ENCODE results near the gene TSPAN18. TPM values are rescaled to one million over a fixed set of nuclear protein-coding genes. Genes with fewer than 3 reads are reported as not detected.

TSPAN18 gene
- total and polyA plus RNA-seq, 2 experiments from 2014 or later = 6.0 to 10.6 TPM

GRCh38 chr11:44944853-44945235 is 218.1 kb downstream of the TSPAN18 start (continued):
- TF ChIP-seq ZNF462 (CRISPR knock-in tag; IDR thresholded peaks at IDR 0.05) (no peak), NANOG (IDR thresholded peaks at IDR 0.05; ENCODE audit: borderline replicate concordance) (no peak), POLR2AphosphoS5 (IDR thresholded peaks at IDR 0.05; ENCODE audit: low read depth) (no peak), ZNF114 (CRISPR knock-in tag; IDR thresholded peaks at IDR 0.05) (no peak), JUNB (IDR thresholded peaks at IDR 0.05; ENCODE audit: unreplicated experiment) (no peak), EZH2phosphoT487 (IDR thresholded peaks at IDR 0.05; ENCODE audit: unreplicated experiment) (no peak), EZH2 (IDR thresholded peaks at IDR 0.05; ENCODE audit: low read depth, unreplicated experiment) (no peak), STAT1 (IDR thresholded peaks at IDR 0.05; ENCODE audit: unreplicated experiment) (no peak)

GRCh38 chr11:44945666-44946065 is 218.9 kb downstream of the TSPAN18 start:
- no peaks in the 10 kb centered on the region for H3K36me3 ChIP-seq (ENCODE audit: insufficient read depth)

More at GRCh38 chr11:44945666-44946065, 218.9 kb downstream of the TSPAN18 start:
- Mint-ChIP-seq H3K4me3 (no peak overlapping the region), H3K4me1 (peaks cover 79% of the 10 kb centered on the region), H3K36me3 (ENCODE audit: low read depth) (peaks cover 6% of the 10 kb centered on the region), H3K27ac (no peak overlapping the region), H3K9me3 (peaks cover 5% of the 10 kb centered on the region; the same call in 2 of the 3 replicates), H3K27me3 (ENCODE audit: insufficient read depth, low read depth, poor library complexity) (peaks cover 33% of the 10 kb centered on the region)
- peaks cover 40% of the 10 kb centered on the region for H3K4me1 ChIP-seq (ENCODE audit: insufficient read depth)
- no peak for DNase-seq (ENCODE audit: low spot score)
- H3K27ac ChIP-seq (ENCODE audit: low read depth) = no peak overlapping the region
- H3F3A ChIP-seq (replicated peaks; ENCODE audit: low read depth) = 0 out of 2 replicates have a peak, but pooled peaks cover 3% of the 10 kb centered on the region
- no peak for ATAC-seq
- no peak overlapping the region for H3K4me3 ChIP-seq
- no peaks in the 10 kb centered on the region for H3K9me2 ChIP-seq (ENCODE audit: insufficient read depth)
- H4K20me1 ChIP-seq (replicated peaks; ENCODE audit: insufficient read depth) = no peaks in the 10 kb centered on the region
- no peaks in the 10 kb centered on the region for H3K27me3 ChIP-seq (ENCODE audit: insufficient read depth)
- no peak overlapping the region for H3K4me2 ChIP-seq
- TF ChIP-seq EZH2 (IDR thresholded peaks at IDR 0.05; ENCODE audit: low read depth, unreplicated experiment) = no peak
- peaks cover 6% of the 10 kb centered on the region; the same call in 1 of the 2 replicates for H3K79me2 ChIP-seq (replicated peaks; ENCODE audit: insufficient read depth)
- H2AFZ ChIP-seq = no peak overlapping the region

All from GM23338 (cell line).